Endothelial cell of umbilical vein (primary cell): Measurements from ENCODE around the gene SGSM1. TPM values are rescaled to one million over a fixed set of nuclear protein-coding genes. Genes with fewer than 3 reads are reported as not detected.

Experiments
- BruUV-seq: library from RNA; stranded (reverse); fragments of 400-500 nt; replicated peaks from 2 replicates; lab custom pipeline; 2021; lab: Mats Ljungman, UMichigan
- CTCF ChIA-PET: fragments of 300-600, 350-600 bp; sonication (Branson Sonifier 250); formaldehyde crosslinking; loops from one replicate; lab custom pipeline; 2021; ENCODE audit warnings: antibody characterized with exemption, inconsistent platforms; lab: Charles Lee
- POLR2A ChIA-PET: fragments of 300-600, 350-600 bp; sonication (Branson Sonifier 250); formaldehyde crosslinking; loops from one replicate; lab custom pipeline; 2021; ENCODE audit warnings: antibody characterized with exemption, inconsistent platforms; lab: Charles Lee
- DNase-seq: peaks from one replicate; pipeline ENCODE4 v3.0.0-alpha.2; 2011; ENCODE audit warnings: low read depth, low spot score
- FAIRE-seq: peaks from 2 replicates; lab custom pipeline; 2011; peaks lifted over from hg19 to GRCh38; lab: Jason Lieb, UNC
- H2AFZ ChIP-seq: 2 replicates; pipeline ENCODE4 v1.6.0; 2012; ENCODE audit warnings: low read depth, low read length, control low read depth, inconsistent platforms
- H3K27ac ChIP-seq: 2 replicates; pipeline ENCODE4 v1.5.1; 2011; ENCODE audit warnings: low read depth, mild to moderate bottlenecking, control low read depth, low read length, moderate library complexity; ENCODE audit not compliant: insufficient read depth
- H3K27me3 ChIP-seq, 2 experiments: 2 replicates each; pipeline versions ENCODE4 v1.6.0 to v1.6.1; 2011; ENCODE audit warnings: low read length in 2 of 2, mixed read lengths in 1 of 2; ENCODE audit not compliant: control insufficient read depth in 2 of 2, insufficient read depth in 2 of 2
- H3K36me3 ChIP-seq, 2 experiments: 2 replicates in 1 of 2; 3 replicates in 1 of 2; pipeline ENCODE4 v1.5.1; 2011; ENCODE audit warnings: low read length in 2 of 2, mild to moderate bottlenecking in 1 of 2, moderate library complexity in 1 of 2; ENCODE audit not compliant: control insufficient read depth in 2 of 2, insufficient read depth in 2 of 2; ENCODE audit errors: extremely low read depth in 1 of 2
- H3K4me1 ChIP-seq: 3 replicates; pipeline ENCODE4 v1.5.1; 2011; ENCODE audit warnings: mild to moderate bottlenecking, low read length; ENCODE audit not compliant: control insufficient read depth, insufficient read depth; ENCODE audit errors: extremely low read depth
- H3K4me2 ChIP-seq: 2 replicates; pipeline ENCODE4 v1.6.1; 2011; ENCODE audit warnings: low read length, control low read depth, mixed read lengths; ENCODE audit not compliant: insufficient read depth
- H3K4me3 ChIP-seq, 3 experiments: fragments of 200-600 bp in 1 of 3; sonication (generic), shearing (Covaris generic) in 1 of 3; replicated peaks in 1 of 3; 2 replicates each; pipeline ENCODE4 v1.5.1; 2011 to 2016; ENCODE audit warnings: control low read depth in 3 of 3, low read length in 3 of 3, mild to moderate bottlenecking in 2 of 3, inconsistent platforms in 1 of 3, low read depth in 1 of 3, moderate library complexity in 1 of 3; ENCODE audit not compliant: insufficient read depth in 1 of 3
- H3K79me2 ChIP-seq: 2 replicates; pipeline ENCODE4 v1.6.0; 2012; ENCODE audit warnings: low read length, inconsistent platforms; ENCODE audit not compliant: control insufficient read depth, insufficient read depth
- H3K9ac ChIP-seq: replicated peaks from 2 replicates; pipeline ENCODE3; 2011; ENCODE audit warnings: low read length, control low read depth; ENCODE audit not compliant: insufficient read depth; ENCODE audit errors: extremely low read depth
- H3K9me1 ChIP-seq: replicated peaks from 3 replicates; pipeline ENCODE4 v1.6.0; 2011; ENCODE audit warnings: mild to moderate bottlenecking, low read length; ENCODE audit not compliant: control insufficient read depth, insufficient read depth; ENCODE audit errors: extremely low read depth
- H3K9me3 ChIP-seq: replicated peaks from 2 replicates; pipeline ENCODE4 v1.5.1; 2012; ENCODE audit warnings: low read length, inconsistent platforms; ENCODE audit not compliant: control insufficient read depth, insufficient read depth
- H4K20me1 ChIP-seq: replicated peaks from 2 replicates; pipeline ENCODE3; 2011; ENCODE audit warnings: mild to moderate bottlenecking, low read length; ENCODE audit not compliant: control insufficient read depth, insufficient read depth; ENCODE audit errors: extremely low read depth
- EZH2 ChIP-seq: IDR thresholded peaks from 2 replicates; pipeline ENCODE4 v1.6.1; 2012; ENCODE audit warnings: borderline replicate concordance, low read depth, mild to moderate bottlenecking, moderate library complexity, low read length, inconsistent platforms; ENCODE audit not compliant: severe bottlenecking
- FOS ChIP-seq: IDR thresholded peaks from 2 replicates; pipeline ENCODE4 v1.6.1; 2011; ENCODE audit warnings: mild to moderate bottlenecking, low read length, moderate library complexity, borderline replicate concordance; ENCODE audit not compliant: insufficient read depth
- GATA2 ChIP-seq: IDR thresholded peaks from 2 replicates; pipeline ENCODE4 v1.7.0; 2011; ENCODE audit warnings: low read depth, mild to moderate bottlenecking, moderate library complexity, mixed read lengths, low read length; ENCODE audit not compliant: insufficient read length, insufficient read depth
- JUN ChIP-seq: IDR thresholded peaks from 2 replicates; pipeline ENCODE4 v1.6.1; 2011; ENCODE audit warnings: borderline replicate concordance, low read depth; ENCODE audit not compliant: insufficient read length, insufficient read depth
- MYC ChIP-seq: IDR thresholded peaks from one replicate; pipeline ENCODE4 v1.6.1; 2011; ENCODE audit warnings: mild to moderate bottlenecking, low read depth, low read length
- POLR2A ChIP-seq: IDR thresholded peaks from 2 replicates; pipeline ENCODE4 v1.6.1; 2012; ENCODE audit warnings: low read depth, mild to moderate bottlenecking, control low read depth, low read length
- POLR2AphosphoS5 ChIP-seq: IDR thresholded peaks from 2 replicates; pipeline ENCODE4 v1.6.1; 2012; ENCODE audit warnings: low read depth, mild to moderate bottlenecking, control low read depth, low read length, moderate library complexity; ENCODE audit not compliant: insufficient read depth
- dilution Hi-C: fragments of 300-500 bp; cut with MboI; formaldehyde crosslinking; loops from one replicate; pipeline ENCODE4 v1.15.0; 2019; ENCODE audit warnings: low sequenced_read_pairs; ENCODE audit not compliant: extremely low pct_ligation_motif_present
- intact Hi-C: fragments of 100-400 bp; cut with micrococcal nuclease; formaldehyde crosslinking; loops from one replicate; pipeline ENCODE4 v1.10.0; 2022
- polyA plus RNA-seq, 4 experiments: library from polyadenylated mRNA; depleted of rRNA in 3 of 4; stranded (reverse) in 3 of 4; unstranded in 1 of 4; fragments of >200 nt; gene quantifications; 2 replicates each; pipeline versions ENCODE4 v1.2.1 to v1.2.3, GENCODE V29; 2011 to 2012; ENCODE audit warnings: missing spikeins in 1 of 4
- total RNA-seq: library from RNA; stranded (reverse); gene quantifications from 2 replicates; pipeline ENCODE4 v1.2.3, GENCODE V29; 2021
- TF ChIP-seq, protein P1 (sequence below): IDR thresholded peaks from 2 replicates; pipeline ENCODE4 v1.6.1; 2011; ENCODE audit not compliant: insufficient read depth, insufficient read length
- TF ChIP-seq, protein P2 (sequence below), 2 donors: IDR thresholded peaks; 1 replicate in 1 of 2; 2 replicates in 1 of 2; pipeline ENCODE4 v1.5.1; 2011; ENCODE audit warnings: low read length in 2 of 2, mild to moderate bottlenecking in 2 of 2, moderate library complexity in 2 of 2, control low read depth in 1 of 2, inconsistent platforms in 1 of 2, low read depth in 1 of 2; ENCODE audit not compliant: insufficient read depth in 1 of 2; ENCODE audit errors: extremely low read depth in 1 of 2

Gene SGSM1
- total and polyA plus RNA-seq, 2 donors (not counting 3 experiments of a cell fraction or from before 2014, with no cell fraction given), result 0.10 to 1.1 TPM

DNA sequence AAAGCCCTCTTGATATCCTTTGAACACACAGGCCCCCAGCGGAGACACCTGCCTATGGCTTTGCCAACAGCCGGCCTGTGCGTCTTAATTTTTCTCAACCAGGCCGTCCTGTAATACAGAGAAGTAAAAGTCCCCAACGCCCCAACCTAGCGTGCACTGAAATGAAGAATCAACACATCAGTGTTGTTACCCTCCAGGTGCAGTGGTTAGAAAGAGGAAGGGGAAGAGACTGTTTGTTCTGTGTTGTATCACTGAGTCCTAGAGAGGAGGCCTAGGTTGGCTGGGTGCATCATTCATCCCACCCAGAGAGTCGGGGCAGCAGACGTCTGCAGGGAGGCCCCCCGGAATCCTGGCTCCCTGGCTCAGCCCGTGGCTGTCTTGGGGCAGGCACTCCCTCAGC, 25.7 kb downstream of the SGSM1 start:
- dilution Hi-C loops (no loop called here), intact Hi-C loops (no loop called here)
- Histone ChIP-seq H3K9me1 (no peaks in the 10 kb centered on the region), H3K27ac (no peak overlapping the region), H3K4me1 (no peaks in the 10 kb centered on the region), H3K36me3 (no peaks in the 10 kb centered on the region), H2AFZ (no peak overlapping the region), H3K79me2 (no peaks in the 10 kb centered on the region), H3K4me3 (no peak overlapping the region), H3K9ac (no peak overlapping the region), H3K4me2 (no peak overlapping the region), H3K27me3 (peaks cover 2 to 3% of the 10 kb centered on the region in 2 experiments), H4K20me1 (no peaks in the 10 kb centered on the region), H3K9me3 (no peaks in the 10 kb centered on the region)
- DNase-seq (no peak), FAIRE-seq (no peak)
- no TSS peak for BruUV-seq
- ChIA-PET POLR2A (no interaction called here), CTCF (interaction anchor here (1.4 kb wide), 2 partner anchors 19 to 29 kb away, joined by 4 to 6 read pairs; no protein-coding TSS in a partner anchor)
- TF ChIP-seq EZH2 (no peak), POLR2A (no peak), FOS (no peak), JUN (no peak), GATA2 (no peak), POLR2AphosphoS5 (no peak), MYC (no peak)
- TF ChIP-seq, protein P1, sequence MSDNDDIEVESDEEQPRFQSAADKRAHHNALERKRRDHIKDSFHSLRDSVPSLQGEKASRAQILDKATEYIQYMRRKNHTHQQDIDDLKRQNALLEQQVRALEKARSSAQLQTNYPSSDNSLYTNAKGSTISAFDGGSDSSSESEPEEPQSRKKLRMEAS, result no peak
- TF ChIP-seq, protein P2, sequence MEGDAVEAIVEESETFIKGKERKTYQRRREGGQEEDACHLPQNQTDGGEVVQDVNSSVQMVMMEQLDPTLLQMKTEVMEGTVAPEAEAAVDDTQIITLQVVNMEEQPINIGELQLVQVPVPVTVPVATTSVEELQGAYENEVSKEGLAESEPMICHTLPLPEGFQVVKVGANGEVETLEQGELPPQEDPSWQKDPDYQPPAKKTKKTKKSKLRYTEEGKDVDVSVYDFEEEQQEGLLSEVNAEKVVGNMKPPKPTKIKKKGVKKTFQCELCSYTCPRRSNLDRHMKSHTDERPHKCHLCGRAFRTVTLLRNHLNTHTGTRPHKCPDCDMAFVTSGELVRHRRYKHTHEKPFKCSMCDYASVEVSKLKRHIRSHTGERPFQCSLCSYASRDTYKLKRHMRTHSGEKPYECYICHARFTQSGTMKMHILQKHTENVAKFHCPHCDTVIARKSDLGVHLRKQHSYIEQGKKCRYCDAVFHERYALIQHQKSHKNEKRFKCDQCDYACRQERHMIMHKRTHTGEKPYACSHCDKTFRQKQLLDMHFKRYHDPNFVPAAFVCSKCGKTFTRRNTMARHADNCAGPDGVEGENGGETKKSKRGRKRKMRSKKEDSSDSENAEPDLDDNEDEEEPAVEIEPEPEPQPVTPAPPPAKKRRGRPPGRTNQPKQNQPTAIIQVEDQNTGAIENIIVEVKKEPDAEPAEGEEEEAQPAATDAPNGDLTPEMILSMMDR (IDR thresholded peaks at IDR 0.05; ENCODE audit: extremely low read depth in 1 of 2, insufficient read depth in 1 of 2, low read depth in 1 of 2, low read length in 2 of 2), result no peak
